Measurements from ENCODE around the gene PARS2.

DNA sequence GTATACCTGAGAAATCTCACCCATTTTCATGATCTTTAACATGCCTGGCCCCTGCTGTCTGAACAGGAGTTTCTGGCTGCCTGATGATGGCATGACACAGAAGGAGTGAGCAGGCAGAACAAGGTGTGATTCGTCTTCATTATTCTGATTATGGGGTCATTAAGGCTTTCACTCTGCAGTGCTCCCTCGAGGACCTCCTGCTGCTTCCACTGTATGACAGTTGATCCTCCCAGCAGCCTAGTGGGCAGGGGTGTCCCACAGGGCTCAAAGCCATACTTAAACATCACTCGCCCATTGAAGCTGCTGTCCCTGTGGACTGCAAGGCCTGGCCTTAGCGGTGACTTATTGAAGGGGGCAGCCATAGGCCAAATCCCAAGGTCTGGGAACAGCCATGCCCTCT is 12.7 kb upstream of the PARS2 start:
- no peak for TF ChIP-seq EZH2 (IDR thresholded peaks at IDR 0.05; ENCODE audit: insufficient read depth, low read length)
- TF ChIP-seq, protein P1, sequence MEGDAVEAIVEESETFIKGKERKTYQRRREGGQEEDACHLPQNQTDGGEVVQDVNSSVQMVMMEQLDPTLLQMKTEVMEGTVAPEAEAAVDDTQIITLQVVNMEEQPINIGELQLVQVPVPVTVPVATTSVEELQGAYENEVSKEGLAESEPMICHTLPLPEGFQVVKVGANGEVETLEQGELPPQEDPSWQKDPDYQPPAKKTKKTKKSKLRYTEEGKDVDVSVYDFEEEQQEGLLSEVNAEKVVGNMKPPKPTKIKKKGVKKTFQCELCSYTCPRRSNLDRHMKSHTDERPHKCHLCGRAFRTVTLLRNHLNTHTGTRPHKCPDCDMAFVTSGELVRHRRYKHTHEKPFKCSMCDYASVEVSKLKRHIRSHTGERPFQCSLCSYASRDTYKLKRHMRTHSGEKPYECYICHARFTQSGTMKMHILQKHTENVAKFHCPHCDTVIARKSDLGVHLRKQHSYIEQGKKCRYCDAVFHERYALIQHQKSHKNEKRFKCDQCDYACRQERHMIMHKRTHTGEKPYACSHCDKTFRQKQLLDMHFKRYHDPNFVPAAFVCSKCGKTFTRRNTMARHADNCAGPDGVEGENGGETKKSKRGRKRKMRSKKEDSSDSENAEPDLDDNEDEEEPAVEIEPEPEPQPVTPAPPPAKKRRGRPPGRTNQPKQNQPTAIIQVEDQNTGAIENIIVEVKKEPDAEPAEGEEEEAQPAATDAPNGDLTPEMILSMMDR (IDR thresholded peaks at IDR 0.05; ENCODE audit: insufficient read depth, low read depth, low read length) = no peak

Data from astrocyte (in vitro differentiated cells and primary cell).